Body of pancreas (tissue), 4 donors: ENCODE data around the gene BMAL1.

ENCODE experiments used
- CTCF ChIP-seq, 7 experiments: fragments of 450-650 bp in 4 of 7; fragments of 200-600 bp in 3 of 7; sonication (generic) in 3 of 7; IDR thresholded peaks; one replicate each; pipeline ENCODE4 v1.5.1; 2016 to 2019; ENCODE audit warnings: antibody characterized with exemption in 7 of 7
- POLR2A ChIP-seq, 3 donors: fragments of 450-650 bp; IDR thresholded peaks; one replicate each; pipeline ENCODE4 v1.6.1; 2016; ENCODE audit warnings: antibody characterized with exemption in 3 of 3, mild to moderate bottlenecking in 2 of 3

DNA sequence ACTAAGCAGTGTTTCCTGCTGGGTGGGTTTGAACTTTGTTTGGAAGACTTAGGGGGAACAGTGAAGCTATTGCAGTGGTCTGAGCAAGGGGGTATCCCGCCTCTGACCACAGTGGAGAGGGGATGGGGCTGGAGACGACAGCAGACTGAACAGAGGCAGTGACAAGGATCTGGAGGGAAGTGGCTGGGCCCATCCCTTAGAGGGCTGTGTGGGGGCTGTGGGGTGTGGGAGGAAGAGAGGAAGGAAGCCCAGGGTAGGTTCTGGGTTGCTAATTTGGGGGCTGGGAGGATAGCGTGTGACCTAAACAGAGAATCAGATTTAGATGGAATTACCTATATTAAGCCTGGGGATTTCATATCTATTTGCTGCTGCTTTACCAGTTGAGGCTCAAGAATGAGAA is 70.7 kb downstream of the BMAL1 start:
- TF ChIP-seq CTCF (IDR thresholded peaks at IDR 0.05): no peak
- no peak for TF ChIP-seq POLR2A (IDR thresholded peaks at IDR 0.05)
